Femur (tissue), 1 donor: ENCODE measurements around the gene E2F4.

Source experiments
- DNase-seq: peaks from one replicate; pipeline ENCODE4 v3.0.0-alpha.2; 2017

The E2F4 gene

GRCh38 chr16:67192781-67193361, 916 bp downstream of the E2F4 start:
- no peak for DNase-seq

DNA sequence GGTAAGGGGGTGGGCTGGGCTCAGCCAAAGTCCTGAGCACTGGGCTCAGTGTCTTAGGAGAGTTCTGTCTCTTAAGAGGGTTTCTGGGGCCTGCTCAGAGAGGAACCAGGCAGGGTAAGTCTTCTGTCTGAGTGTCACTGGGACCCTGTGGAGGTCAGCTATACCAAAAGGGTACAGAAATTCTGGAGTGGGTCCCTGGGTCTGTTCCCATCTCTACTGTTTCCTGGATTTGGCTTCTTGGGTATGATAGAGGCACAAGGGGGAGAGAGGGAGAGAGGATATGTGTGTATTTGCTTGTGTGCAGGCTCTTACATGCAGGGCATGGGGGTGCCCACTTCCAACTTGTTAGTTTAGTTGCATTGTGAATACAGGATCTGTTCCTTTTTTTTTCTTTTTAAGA, 1.6 kb downstream of the E2F4 start:
- no peak for DNase-seq

DNA sequence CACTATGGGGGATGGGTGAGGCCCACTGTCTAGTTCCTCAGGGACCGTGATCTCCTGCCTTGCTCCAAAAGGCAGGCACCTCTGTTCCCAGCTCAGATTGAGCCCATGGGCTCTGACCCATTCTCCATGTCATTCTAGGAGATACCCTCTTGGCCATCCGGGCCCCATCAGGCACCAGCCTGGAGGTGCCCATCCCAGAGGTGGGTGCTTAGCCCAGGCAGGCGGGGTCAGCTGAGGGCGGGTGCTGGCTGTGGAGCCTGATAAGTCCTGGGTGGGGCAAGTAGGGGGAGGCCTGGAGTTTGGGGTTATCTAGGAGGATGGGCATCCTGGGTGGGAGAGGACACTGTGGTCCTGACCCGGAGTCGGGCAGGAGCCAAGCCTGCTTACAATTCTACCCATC, 2.3 kb downstream of the E2F4 start:
- DNase-seq, result no peak

GRCh38 chr16:67195676-67196075, 3.7 kb downstream of the E2F4 start:
- DNase-seq, result no peak

- no peak for DNase-seq
These were observed 4.9 kb downstream of the E2F4 start for GRCh38 chr16:67196881-67197280.

GRCh38 chr16:67197704-67198103, 5.7 kb downstream of the E2F4 start:
- DNase-seq, result no peak

DNA sequence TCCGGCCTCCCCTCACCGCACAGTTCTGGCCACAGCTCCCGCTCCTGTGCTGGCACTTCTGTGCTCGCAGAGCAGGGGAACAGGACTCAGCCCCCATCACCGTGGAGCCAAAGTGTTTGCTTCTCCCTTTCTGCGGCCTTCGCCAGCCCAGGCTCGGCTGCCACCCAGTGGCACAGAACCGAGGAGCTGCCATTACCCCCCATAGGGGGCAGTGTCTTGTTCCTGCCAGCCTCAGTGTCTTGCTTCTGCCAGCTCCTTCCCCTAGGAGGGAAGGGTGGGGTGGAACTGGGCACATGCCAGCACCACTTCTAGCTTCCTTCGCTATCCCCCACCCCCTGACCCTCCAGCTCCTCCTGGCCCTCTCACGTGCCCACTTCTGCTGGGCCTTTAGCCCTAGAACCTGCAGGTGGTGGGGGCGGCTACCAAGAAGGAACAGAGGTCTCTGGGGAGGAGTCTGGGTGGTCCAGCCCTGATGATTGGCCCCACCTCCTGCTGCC, 6.3 kb downstream of the E2F4 start:
- no peak for DNase-seq

GRCh38 chr16:67199011-67199807, 7.3 kb downstream of the E2F4 start, which contains the start of gene ELMO3:
Gene ELMO3 (plus strand): TSS chr16:67199131. CDS start chr16:67199327, 196 bp downstream.
- DNase-seq, result no peak

DNA sequence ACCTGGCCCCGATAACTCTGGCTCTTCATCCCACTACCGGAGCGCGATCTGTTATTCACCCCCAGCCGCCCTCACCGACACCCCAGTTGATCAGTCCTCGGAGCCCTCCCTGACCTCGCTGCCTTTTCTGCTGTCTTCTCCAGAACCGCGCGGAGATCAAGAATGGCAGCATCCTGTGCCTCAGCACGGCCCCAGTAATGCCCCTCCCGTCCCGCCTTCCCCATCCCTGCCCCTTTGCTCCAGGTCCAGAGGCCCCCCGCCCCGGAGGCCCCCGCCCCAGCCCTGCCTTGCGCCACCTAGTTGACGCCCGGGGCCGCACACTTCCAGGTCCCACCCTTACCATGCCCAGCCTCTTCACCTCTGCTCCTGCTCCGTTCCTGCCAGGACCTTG, 7.8 kb downstream of the E2F4 start:
- no peak for DNase-seq

- no peak for DNase-seq
These were observed 8.5 kb downstream of the E2F4 start for GRCh38 chr16:67200491-67200890.

DNA sequence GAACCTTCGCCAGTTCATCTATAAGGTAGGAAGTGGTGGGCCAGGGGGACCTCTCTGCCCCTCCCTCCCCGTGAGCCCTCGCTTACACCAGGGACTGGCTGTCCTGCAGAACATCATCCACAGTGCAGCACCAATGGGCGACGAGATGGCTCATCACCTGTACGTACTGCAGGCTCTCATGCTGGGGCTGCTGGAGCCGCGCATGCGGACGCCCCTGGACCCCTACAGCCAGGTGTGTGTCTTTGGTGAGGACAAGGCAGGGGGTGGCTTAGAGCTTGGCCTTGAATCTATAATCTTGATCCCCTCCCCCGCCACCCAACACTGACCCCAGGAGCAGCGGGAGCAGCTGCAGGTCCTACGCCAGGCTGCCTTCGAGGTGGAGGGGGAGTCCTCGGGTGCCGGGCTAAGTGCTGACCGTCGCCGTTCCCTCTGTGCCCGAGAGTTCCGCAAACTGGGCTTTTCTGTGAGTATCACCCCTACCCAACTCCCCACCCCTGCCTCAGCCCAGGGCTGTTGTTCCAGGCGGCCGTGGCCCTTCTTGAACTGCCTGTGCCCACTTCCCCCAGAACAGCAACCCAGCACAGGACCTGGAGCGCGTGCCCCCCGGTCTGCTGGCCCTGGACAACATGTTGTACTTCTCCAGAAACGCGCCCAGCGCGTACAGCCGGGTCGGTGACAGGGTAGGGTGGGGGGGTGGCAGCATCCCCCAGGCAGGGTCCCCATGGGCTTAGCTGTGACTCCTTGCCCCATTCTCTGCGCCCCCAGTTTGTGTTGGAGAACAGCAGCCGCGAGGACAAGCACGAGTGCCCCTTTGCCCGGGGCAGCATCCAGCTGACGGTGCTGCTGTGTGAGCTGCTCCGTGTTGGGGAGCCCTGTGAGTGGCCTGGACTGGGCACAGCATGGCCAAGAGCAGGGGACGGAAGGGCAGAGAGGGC, 9.7 kb downstream of the E2F4 start:
- DNase-seq, result no peak

GRCh38 chr16:67202426-67202825, 10.5 kb downstream of the E2F4 start:
- DNase-seq, result no peak

DNA sequence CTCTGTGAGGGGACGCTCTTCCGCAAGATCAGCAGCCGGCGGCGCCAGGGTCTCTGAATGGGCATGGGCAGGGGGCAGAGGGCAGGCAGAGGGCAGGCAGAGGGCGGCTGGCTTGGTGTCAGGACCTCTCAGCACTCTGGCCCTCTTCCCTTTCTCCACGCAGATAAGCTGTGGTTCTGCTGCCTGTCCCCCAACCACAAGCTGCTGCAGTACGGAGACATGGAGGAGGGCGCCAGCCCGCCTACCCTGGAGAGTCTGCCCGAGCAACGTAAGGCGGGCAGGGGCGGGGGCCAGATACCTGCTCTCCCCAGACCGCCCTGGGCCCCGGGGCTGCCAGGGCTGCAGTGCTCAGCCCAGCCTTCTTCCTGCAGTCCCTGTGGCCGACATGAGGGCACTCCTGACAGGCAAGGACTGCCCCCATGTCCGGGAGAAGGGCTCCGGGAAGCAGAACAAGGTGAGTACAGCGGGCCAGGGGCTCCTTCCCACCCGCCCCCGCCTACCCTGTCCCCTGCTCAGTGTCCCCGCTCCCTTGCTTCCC, 11.1 kb downstream of the E2F4 start:
- no peak for DNase-seq

- no peak for DNase-seq
These were observed 12.1 kb downstream of the E2F4 start for GRCh38 chr16:67204076-67204475.

- no peak for DNase-seq
These were observed 14.3 kb downstream of the E2F4 start for GRCh38 chr16:67206129-67206837.

GRCh38 chr16:67206838-67207248, 14.9 kb downstream of the E2F4 start:
- no peak for DNase-seq

GRCh38 chr16:67207249-67208091, 15.5 kb downstream of the E2F4 start:
- DNase-seq, result no peak

DNA sequence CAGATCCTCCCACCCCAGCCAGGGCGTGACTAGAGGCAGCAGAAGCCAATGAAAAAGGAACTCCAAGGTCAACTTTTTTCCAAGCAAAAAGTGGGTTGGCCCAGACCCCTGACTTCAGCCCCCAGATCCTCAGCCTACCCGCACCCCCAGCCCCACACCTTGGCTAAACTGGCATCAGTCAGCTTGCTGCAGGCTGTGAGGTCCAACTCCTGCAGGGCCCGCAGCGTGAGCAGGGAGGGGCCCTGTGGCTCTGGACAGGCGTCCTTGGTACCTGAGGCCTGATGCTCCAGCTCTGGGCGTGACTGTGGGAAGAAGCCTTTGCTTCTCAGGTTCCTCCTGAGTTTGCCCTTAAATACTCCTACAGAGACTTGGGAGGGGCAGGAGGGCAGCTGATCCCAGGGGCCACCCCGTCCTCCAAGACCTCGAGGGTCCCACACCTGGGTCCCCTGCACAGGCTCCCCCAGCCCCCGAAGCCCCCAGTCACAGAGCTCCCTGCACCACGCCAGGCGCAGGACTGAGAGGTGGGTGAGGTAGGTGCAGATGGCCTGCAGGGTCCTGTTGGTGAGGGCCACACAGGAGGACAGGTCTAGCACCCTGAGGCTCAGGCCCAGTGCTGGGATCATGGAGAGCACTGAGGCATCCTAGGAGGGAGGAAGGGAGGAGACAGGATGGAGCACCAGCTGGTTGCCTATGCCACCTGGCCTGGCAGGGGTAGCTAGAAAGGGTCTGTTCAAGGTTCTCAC, 16.4 kb downstream of the E2F4 start:
- DNase-seq, result no peak

DNA sequence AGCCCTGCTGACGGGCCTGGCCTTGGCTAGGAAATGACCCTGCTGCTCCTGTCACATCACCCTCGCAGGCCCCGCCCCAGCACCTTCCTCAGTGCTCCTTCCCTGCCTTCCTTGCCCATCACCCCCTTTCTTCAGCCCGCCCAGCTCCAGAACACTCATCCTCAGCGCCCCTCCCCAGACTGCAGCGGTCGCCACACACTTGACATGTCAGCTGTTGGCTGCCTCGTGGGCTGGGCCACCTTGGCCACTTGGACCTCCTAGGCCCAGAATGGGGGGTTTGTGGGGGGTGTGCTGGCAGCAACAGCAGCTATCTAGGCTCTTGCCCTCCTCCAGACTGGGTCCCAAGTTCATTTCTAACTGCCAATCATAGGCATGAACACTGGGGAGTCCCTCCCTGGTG, 17.6 kb downstream of the E2F4 start:
- no peak for DNase-seq

DNA sequence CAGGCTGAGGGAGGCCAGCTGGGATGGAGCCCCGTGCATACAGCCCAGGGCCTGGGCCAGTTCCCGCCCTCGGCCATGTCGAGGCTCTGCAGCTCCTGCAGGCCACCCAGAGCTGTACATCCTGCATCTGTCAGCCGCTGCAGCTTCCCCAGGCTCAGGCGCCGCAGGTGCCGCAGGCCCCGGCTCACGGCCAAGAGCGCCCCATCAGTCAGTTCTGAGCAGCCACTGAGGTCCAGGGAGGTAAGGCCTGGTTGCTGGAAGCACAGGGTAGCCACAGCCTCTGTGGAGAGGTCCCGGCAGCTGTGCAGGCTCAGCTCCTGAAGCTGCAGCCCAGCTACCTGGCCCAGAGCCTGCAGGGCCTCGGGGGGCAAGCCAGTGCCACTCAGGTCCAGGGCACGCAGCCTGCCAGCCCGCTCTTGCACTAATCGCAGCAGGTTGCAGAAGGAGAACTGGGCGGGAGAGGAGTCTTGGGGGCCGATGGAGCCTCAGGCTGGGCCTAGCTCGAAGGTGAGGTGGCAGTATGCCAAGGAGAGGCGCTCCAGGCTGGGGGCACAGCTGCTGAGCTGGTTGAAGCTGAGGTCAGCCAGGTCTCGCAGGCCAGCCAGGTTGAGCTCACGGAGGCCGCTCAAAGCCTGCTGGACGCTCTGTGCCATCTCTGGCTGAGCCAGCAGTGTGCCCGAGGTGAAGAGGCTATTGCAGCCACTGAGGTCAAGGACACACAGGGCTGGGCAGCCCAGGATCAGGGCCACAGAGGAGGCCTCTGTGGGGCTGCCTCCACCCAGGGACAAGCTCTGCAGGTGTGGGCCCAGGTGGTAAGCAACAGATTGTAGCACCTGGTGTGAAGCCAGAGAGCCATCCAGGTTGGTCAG, 18.3 kb downstream of the E2F4 start:
- no peak for DNase-seq
